H1 (cell line): Measurements from ENCODE around the gene GPS1. TPM values are rescaled to one million over a fixed set of nuclear protein-coding genes. Genes with fewer than 3 reads are reported as not detected.

Experiments used
- CREB1 ChIP-seq: IDR thresholded peaks from 2 replicates; pipeline ENCODE4 v1.6.1; 2012; ENCODE audit warnings: inconsistent platforms
- GTF2F1 ChIP-seq: IDR thresholded peaks from 2 replicates; pipeline ENCODE4 v1.6.1; 2012; ENCODE audit warnings: low read depth, low read length, improper control_type of control experiment, borderline replicate concordance
- HDAC2 ChIP-seq, 2 experiments: fragments of 300-600 bp in 1 of 2; sonication (generic) in 1 of 2; IDR thresholded peaks; 2 replicates each; pipeline ENCODE4 v1.6.1; 2011 to 2012; ENCODE audit warnings: low read depth in 2 of 2, low read length in 2 of 2, mild to moderate bottlenecking in 2 of 2, moderate library complexity in 2 of 2, borderline replicate concordance in 1 of 2, inconsistent platforms in 1 of 2
- POLR2AphosphoS5 ChIP-seq: IDR thresholded peaks from 2 replicates; pipeline ENCODE4 v1.6.1; 2011; ENCODE audit warnings: low read depth, low read length
- RNF2 ChIP-seq: fragments of 200-900, 300-1000 bp; sonication (generic); IDR thresholded peaks from 2 replicates; pipeline ENCODE4 v1.7.1; 2016; ENCODE audit warnings: borderline replicate concordance, low read depth, mild to moderate bottlenecking, antibody characterized with exemption, low read length; ENCODE audit not compliant: poor library complexity, severe bottlenecking; ENCODE audit errors: missing control alignments
- SP2 ChIP-seq: IDR thresholded peaks from 2 replicates; pipeline ENCODE4 v1.6.1; 2012; ENCODE audit warnings: mild to moderate bottlenecking, low read length, inconsistent platforms
- SUZ12 ChIP-seq: fragments of 200-600 bp; sonication (generic); IDR thresholded peaks from 2 replicates; pipeline ENCODE4 v1.6.1; 2012; ENCODE audit warnings: mild to moderate bottlenecking, inconsistent platforms, low read length, moderate library complexity, mixed read lengths
- TBP ChIP-seq: IDR thresholded peaks from 2 replicates; pipeline ENCODE4 v1.6.1; 2011; ENCODE audit warnings: low read depth, low read length, improper control_type of control experiment
- polyA plus RNA-seq, 7 experiments: library from polyadenylated mRNA; depleted of rRNA in 3 of 7; stranded (reverse) in 5 of 7; unstranded in 2 of 7; fragments of >200 nt in 5 of 7; fragments of 200-250 nt in 2 of 7; gene quantifications; 1 replicate in 5 of 7; 2 replicates in 1 of 7; 4 replicates in 1 of 7; pipeline versions ENCODE4 v1.2.1 to v1.2.3, GENCODE V29; 2011 to 2013; ENCODE audit warnings: missing spikeins in 2 of 7, mixed read lengths in 2 of 7
- total RNA-seq: library from RNA; stranded (reverse); fragmentation: NEBNext Ultra II Directional; extraction: Animal tissue kit (Norgen Biotek cat#: 25700); gene quantifications from 2 replicates; pipeline ENCODE4 v1.2.1, GENCODE V29; 2021

Gene GPS1
- total and polyA plus RNA-seq, 2 of the 8 experiments (the other 6 are each of a cell fraction or from before 2014, with no cell fraction given): 153 to 277 TPM

DNA sequence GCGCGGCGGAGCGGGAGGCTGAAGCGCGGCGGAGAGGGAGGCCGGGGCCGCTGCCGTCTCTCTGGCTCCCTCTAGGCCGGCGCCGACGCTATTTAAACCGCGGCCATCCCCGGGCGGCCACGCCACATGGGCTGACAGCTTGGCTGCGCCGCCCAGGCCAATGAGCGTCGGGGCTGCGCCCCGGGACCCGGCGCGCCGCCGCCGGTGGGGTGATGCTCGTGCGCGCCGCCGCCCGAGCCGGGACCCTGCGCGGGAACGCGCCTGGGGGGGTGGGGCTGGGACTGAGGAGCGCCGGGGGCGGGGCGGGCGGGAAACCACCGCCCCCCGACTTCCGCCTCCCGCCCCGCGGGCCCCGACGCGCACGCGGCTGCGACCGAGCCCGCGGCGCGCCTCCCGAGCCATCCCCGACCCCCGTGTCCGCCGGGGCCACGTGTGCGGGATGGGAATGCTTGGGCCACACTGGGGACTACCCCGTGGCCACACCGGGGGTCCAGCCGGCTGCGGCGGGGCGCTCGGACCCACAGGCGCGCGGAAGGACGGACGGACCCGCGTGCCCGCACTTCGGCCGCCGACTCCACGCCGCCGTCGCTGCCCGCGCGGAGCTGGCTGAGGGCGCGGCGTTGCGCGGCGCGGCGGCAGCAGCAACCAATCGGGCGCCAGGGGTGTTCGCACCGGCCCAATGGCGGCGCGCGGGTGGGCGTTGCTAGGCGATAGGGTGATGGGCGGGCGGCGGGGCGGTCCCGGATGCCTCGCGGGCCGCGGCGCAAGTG lies 46.7 kb downstream of the GPS1 start, which contains the start of gene FASN (continued):
- TF ChIP-seq POLR2AphosphoS5: peak; percentile 82; the same call in 1 of the 2 replicates
- TF ChIP-seq SP2: no peak
- peak; percentile 63 for TF ChIP-seq CREB1
- no peak for TF ChIP-seq GTF2F1
- TF ChIP-seq SUZ12: no peak
- peak in 1 of 2 experiments; percentile 80; a peak in 1 of 4 replicates for TF ChIP-seq HDAC2 (IDR thresholded peaks at IDR 0.05; ENCODE audit: borderline replicate concordance in 1 of 2, low read depth in 2 of 2, low read length in 2 of 2)
- TF ChIP-seq TBP: peak; percentile 96
- no peak for TF ChIP-seq RNF2
- TF ChIP-seq, all 59 proteins: peak for 19
